ENCODE measurements around the gene PFN2. TPM values are rescaled to one million over a fixed set of nuclear protein-coding genes. Genes with fewer than 3 reads are reported as not detected.
"Not testable (repeated sequence)": the region's sequence is repeated elsewhere in the genome, so short reads cannot be mapped to it uniquely, and the experiment has no call there.

Gene PFN2
- total and polyA plus RNA-seq, 2 donors (not counting 1 experiment from before 2014, with no cell fraction given): 1.2 to 8.1 TPM

GRCh38 chr3:149949181-149949580 is 21.5 kb downstream of the PFN2 start:
- POLR2A ChIA-PET: interaction anchor here (0.6 to 0.7 kb wide), 2 partner anchors 16 to 489 kb away, joined by 5 read pairs; no protein-coding TSS in a partner anchor
- TF ChIP-seq EZH2 (IDR thresholded peaks at IDR 0.05; ENCODE audit: borderline replicate concordance, insufficient read depth, low read depth, low read length, poor library complexity, severe bottlenecking): no peak
- TF ChIP-seq, protein P1, sequence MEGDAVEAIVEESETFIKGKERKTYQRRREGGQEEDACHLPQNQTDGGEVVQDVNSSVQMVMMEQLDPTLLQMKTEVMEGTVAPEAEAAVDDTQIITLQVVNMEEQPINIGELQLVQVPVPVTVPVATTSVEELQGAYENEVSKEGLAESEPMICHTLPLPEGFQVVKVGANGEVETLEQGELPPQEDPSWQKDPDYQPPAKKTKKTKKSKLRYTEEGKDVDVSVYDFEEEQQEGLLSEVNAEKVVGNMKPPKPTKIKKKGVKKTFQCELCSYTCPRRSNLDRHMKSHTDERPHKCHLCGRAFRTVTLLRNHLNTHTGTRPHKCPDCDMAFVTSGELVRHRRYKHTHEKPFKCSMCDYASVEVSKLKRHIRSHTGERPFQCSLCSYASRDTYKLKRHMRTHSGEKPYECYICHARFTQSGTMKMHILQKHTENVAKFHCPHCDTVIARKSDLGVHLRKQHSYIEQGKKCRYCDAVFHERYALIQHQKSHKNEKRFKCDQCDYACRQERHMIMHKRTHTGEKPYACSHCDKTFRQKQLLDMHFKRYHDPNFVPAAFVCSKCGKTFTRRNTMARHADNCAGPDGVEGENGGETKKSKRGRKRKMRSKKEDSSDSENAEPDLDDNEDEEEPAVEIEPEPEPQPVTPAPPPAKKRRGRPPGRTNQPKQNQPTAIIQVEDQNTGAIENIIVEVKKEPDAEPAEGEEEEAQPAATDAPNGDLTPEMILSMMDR (IDR thresholded peaks at IDR 0.05): no peak
- DNase-seq (no peak), ATAC-seq (ENCODE audit: low read depth) (no peak)
- intact Hi-C loops (cut with micrococcal nuclease): no loop called here
- Mint-ChIP-seq H3K9me3 (ENCODE audit: insufficient read depth) (no peaks in the 10 kb centered on the region), H3K27ac (no peak overlapping the region), H3K4me3 (no peak overlapping the region), H3K27me3 (no peaks in the 10 kb centered on the region), H3K4me1 (peaks cover 24% of the 10 kb centered on the region)
- H3K9ac ChIP-seq (ENCODE audit: low read length): no peak overlapping the region
- H3K79me2 ChIP-seq (ENCODE audit: control insufficient read depth, insufficient read depth, low read length): peaks cover 10% of the 10 kb centered on the region
- H3K4me3 ChIP-seq (ENCODE audit: control extremely low read depth in 1 of 5, extremely low read depth in 1 of 5, insufficient read depth in 1 of 5, low read depth in 2 of 5, low read length in 4 of 5): no peak overlapping the region
- peaks cover 0 to 3% of the 10 kb centered on the region in 2 donors for H3K4me1 ChIP-seq (ENCODE audit: control insufficient read depth in 2 of 2, insufficient read depth in 2 of 2, low read length in 2 of 2)
- H4K20me1 ChIP-seq (ENCODE audit: control insufficient read depth, insufficient read depth, low read length, poor library complexity, severe bottlenecking): peaks cover 29% of the 10 kb centered on the region
- WGBS (ENCODE audit: insufficient coverage): no CpG with 5 or more reads among the region's 2 CpGs
- no peak overlapping the region for H3K4me2 ChIP-seq (replicated peaks; ENCODE audit: low read depth, low read length, poor library complexity, severe bottlenecking)
- no peak overlapping the region for H3K27ac ChIP-seq (ENCODE audit: low read length in 2 of 2)
- H3K36me3 ChIP-seq (replicated peaks in 1 of 2; ENCODE audit: control extremely low read depth in 1 of 2, control insufficient read depth in 1 of 2, extremely low read depth in 1 of 2, insufficient read depth in 2 of 2, low read length in 1 of 2): peaks cover 6 to 22% of the 10 kb centered on the region in 2 experiments
- H3K9me3 ChIP-seq (ENCODE audit: control extremely low read depth in 1 of 3, control insufficient read depth in 2 of 3, insufficient read depth in 1 of 3, low read length in 2 of 3): peaks cover 0 to 6% (median 0%) of the 10 kb centered on the region in 3 donors
- no peaks in the 10 kb centered on the region for H3K27me3 ChIP-seq (replicated peaks in 1 of 4; ENCODE audit: control extremely low read depth in 1 of 4, control insufficient read depth in 3 of 4, insufficient read depth in 4 of 4, low read length in 3 of 4)
- CTCF ChIA-PET: no interaction called here
- H2AFZ ChIP-seq (ENCODE audit: insufficient read depth, low read depth, low read length, poor library complexity, severe bottlenecking): no peak overlapping the region

DNA sequence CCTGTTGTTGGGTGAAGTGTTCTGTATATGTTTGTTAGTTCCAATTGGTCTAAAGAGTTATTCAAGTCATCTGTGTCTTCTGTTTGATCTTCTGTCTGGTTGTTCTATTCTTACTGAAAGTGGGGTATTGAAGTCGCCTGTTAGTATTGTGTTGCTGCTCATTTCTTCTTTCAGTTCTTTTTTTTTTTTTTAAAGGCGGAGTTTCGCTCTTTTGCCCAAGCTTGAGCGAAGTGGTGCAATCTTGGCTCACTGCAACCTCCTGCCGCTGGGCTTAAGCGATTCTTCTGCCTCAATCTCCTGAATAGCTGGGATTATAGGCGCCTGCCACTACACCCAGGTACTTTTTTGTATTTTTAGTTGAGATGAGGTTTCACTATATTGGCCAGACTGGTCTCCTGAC is 23.5 kb downstream of the PFN2 start:
- no peak overlapping the region for H2AFZ ChIP-seq (ENCODE audit: insufficient read depth, low read depth, low read length, poor library complexity, severe bottlenecking)
- ATAC-seq (ENCODE audit: low read depth) (no peak), DNase-seq (no peak)
- Mint-ChIP-seq H3K27me3 (no peaks in the 10 kb centered on the region), H3K4me3 (no peak overlapping the region), H3K27ac (no peak overlapping the region), H3K4me1 (peaks cover 16% of the 10 kb centered on the region), H3K9me3 (ENCODE audit: insufficient read depth) (peaks cover 4% of the 10 kb centered on the region)
- intact Hi-C loops (cut with micrococcal nuclease): no loop called here
- no peaks in the 10 kb centered on the region for H3K27me3 ChIP-seq (replicated peaks in 1 of 4; ENCODE audit: control extremely low read depth in 1 of 4, control insufficient read depth in 3 of 4, insufficient read depth in 4 of 4, low read length in 3 of 4)
- H4K20me1 ChIP-seq (ENCODE audit: control insufficient read depth, insufficient read depth, low read length, poor library complexity, severe bottlenecking): peaks cover 29% of the 10 kb centered on the region
- H3K79me2 ChIP-seq (ENCODE audit: control insufficient read depth, insufficient read depth, low read length): peaks cover 14% of the 10 kb centered on the region
- ChIA-PET CTCF (no interaction called here), POLR2A (no interaction called here)
- H3K9me3 ChIP-seq (ENCODE audit: control extremely low read depth in 1 of 3, control insufficient read depth in 2 of 3, insufficient read depth in 1 of 3, low read length in 2 of 3): peaks cover 0 to 6% (median 2%) of the 10 kb centered on the region in 3 donors
- H3K36me3 ChIP-seq (replicated peaks in 1 of 2; ENCODE audit: control extremely low read depth in 1 of 2, control insufficient read depth in 1 of 2, extremely low read depth in 1 of 2, insufficient read depth in 2 of 2, low read length in 1 of 2): peaks cover 8 to 25% of the 10 kb centered on the region in 2 experiments
- H3K4me1 ChIP-seq (ENCODE audit: control insufficient read depth in 2 of 2, insufficient read depth in 2 of 2, low read length in 2 of 2): no peaks in the 10 kb centered on the region
- H3K9ac ChIP-seq (ENCODE audit: low read length): no peak overlapping the region
- 100% methylated on average over 2 of the region's 7 CpGs for WGBS (ENCODE audit: insufficient coverage)
- H3K4me3 ChIP-seq (ENCODE audit: control extremely low read depth in 1 of 5, extremely low read depth in 1 of 5, insufficient read depth in 1 of 5, low read depth in 2 of 5, low read length in 4 of 5): no peak overlapping the region
- no peak overlapping the region for H3K4me2 ChIP-seq (replicated peaks; ENCODE audit: low read depth, low read length, poor library complexity, severe bottlenecking)
- no peak overlapping the region for H3K27ac ChIP-seq (ENCODE audit: low read length in 2 of 2)
- no peak for TF ChIP-seq EZH2 (IDR thresholded peaks at IDR 0.05; ENCODE audit: borderline replicate concordance, insufficient read depth, low read depth, low read length, poor library complexity, severe bottlenecking)
- TF ChIP-seq, protein P1 (IDR thresholded peaks at IDR 0.05): no peak

DNA sequence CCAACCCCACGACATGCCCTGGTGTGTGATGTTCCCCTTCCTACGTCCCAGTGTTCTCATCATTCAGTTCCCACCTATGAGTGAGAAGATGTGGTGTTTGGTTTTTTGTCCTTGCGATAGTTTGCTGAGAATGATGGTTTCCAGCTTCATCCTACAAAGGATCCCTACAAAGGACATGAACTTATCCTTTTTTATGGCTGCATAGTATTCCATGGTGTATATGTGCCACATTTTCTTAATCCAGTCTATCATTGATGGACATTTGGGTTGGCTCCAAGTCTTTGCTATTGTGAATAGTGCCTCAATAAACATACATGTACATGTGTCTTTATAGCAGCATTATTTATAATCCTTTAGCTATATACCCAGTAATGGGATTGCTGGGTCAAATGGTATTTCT is 26.7 kb downstream of the PFN2 start:
- ATAC-seq (ENCODE audit: low read depth); H3K27ac ChIP-seq (ENCODE audit: low read length in 2 of 2); DNase-seq; H3K4me1 ChIP-seq (ENCODE audit: control insufficient read depth in 2 of 2, insufficient read depth in 2 of 2, low read length in 2 of 2); intact Hi-C loops (cut with micrococcal nuclease); H3K9me3 ChIP-seq (ENCODE audit: control extremely low read depth in 1 of 3, control insufficient read depth in 2 of 3, insufficient read depth in 1 of 3, low read length in 2 of 3); H3K4me2 ChIP-seq (replicated peaks; ENCODE audit: low read depth, low read length, poor library complexity, severe bottlenecking); H3K27me3 Mint-ChIP-seq; CTCF ChIA-PET; POLR2A ChIA-PET; H3K9ac ChIP-seq (ENCODE audit: low read length); H3K4me3 Mint-ChIP-seq; H3K27ac Mint-ChIP-seq; H2AFZ ChIP-seq (ENCODE audit: insufficient read depth, low read depth, low read length, poor library complexity, severe bottlenecking); H3K4me3 ChIP-seq (ENCODE audit: control extremely low read depth in 1 of 5, extremely low read depth in 1 of 5, insufficient read depth in 1 of 5, low read depth in 2 of 5, low read length in 4 of 5); H3K9me3 Mint-ChIP-seq (ENCODE audit: insufficient read depth); H3K27me3 ChIP-seq (replicated peaks in 1 of 4; ENCODE audit: control extremely low read depth in 1 of 4, control insufficient read depth in 3 of 4, insufficient read depth in 4 of 4, low read length in 3 of 4): not testable (repeated sequence)
- peaks cover 19% of the 10 kb centered on the region for H3K79me2 ChIP-seq (ENCODE audit: control insufficient read depth, insufficient read depth, low read length)
- H3K4me1 Mint-ChIP-seq: peaks cover 16% of the 10 kb centered on the region
- peaks cover 10 to 25% of the 10 kb centered on the region in 2 experiments for H3K36me3 ChIP-seq (replicated peaks in 1 of 2; ENCODE audit: control extremely low read depth in 1 of 2, control insufficient read depth in 1 of 2, extremely low read depth in 1 of 2, insufficient read depth in 2 of 2, low read length in 1 of 2)
- WGBS (ENCODE audit: insufficient coverage): no CpG with 5 or more reads among the region's 3 CpGs
- peaks cover 19% of the 10 kb centered on the region for H4K20me1 ChIP-seq (ENCODE audit: control insufficient read depth, insufficient read depth, low read length, poor library complexity, severe bottlenecking)

Data from B cell (primary cell).